H9 (cell line): ENCODE data around the gene RBP2. TPM values are rescaled to one million over a fixed set of nuclear protein-coding genes. Genes with fewer than 3 reads are reported as not detected.

Experiments used
- DNase-seq: peaks from one replicate; pipeline ENCODE4 v3.0.0-alpha.2; 2017
- H2AFZ ChIP-seq: one replicate; pipeline ENCODE4 v1.6.1; 2013; ENCODE audit warnings: mild to moderate bottlenecking, low read length, control low read depth, moderate library complexity
- H2AK5ac ChIP-seq: 2 replicates; pipeline ENCODE4 v1.6.1; 2013; ENCODE audit warnings: low read length, control low read depth, mixed read lengths; ENCODE audit not compliant: insufficient read length
- H2BK120ac ChIP-seq: one replicate; pipeline ENCODE4 v1.6.1; 2013; ENCODE audit warnings: low read depth, mild to moderate bottlenecking, low read length, control low read depth, inconsistent platforms; ENCODE audit not compliant: poor library complexity, severe bottlenecking
- H2BK12ac ChIP-seq: 2 replicates; pipeline ENCODE4 v1.6.1; 2013; ENCODE audit warnings: low read length, control low read depth, mixed read lengths, low read depth; ENCODE audit not compliant: insufficient read length
- H2BK15ac ChIP-seq: 2 replicates; pipeline ENCODE4 v1.6.1; 2013; ENCODE audit warnings: low read depth, low read length, control low read depth
- H2BK20ac ChIP-seq: one replicate; pipeline ENCODE4 v1.6.1; 2013; ENCODE audit warnings: low read depth, mild to moderate bottlenecking, low read length, control low read depth, inconsistent platforms; ENCODE audit not compliant: poor library complexity, severe bottlenecking
- H2BK5ac ChIP-seq: 2 replicates; pipeline ENCODE4 v1.6.1; 2013; ENCODE audit warnings: low read length, control low read depth, mixed read lengths; ENCODE audit not compliant: insufficient read length
- H3K14ac ChIP-seq: 2 replicates; pipeline ENCODE4 v1.6.1; 2013; ENCODE audit warnings: low read length, control low read depth; ENCODE audit not compliant: insufficient read depth
- H3K18ac ChIP-seq: 2 replicates; pipeline ENCODE4 v1.6.1; 2013; ENCODE audit warnings: low read depth, mild to moderate bottlenecking, mixed read lengths, low read length, control low read depth; ENCODE audit not compliant: insufficient read length
- H3K23ac ChIP-seq: 2 replicates; pipeline ENCODE4 v1.6.1; 2013; ENCODE audit warnings: low read length, control low read depth, mixed read lengths, low read depth; ENCODE audit not compliant: insufficient read length
- H3K23me2 ChIP-seq: 2 replicates; pipeline ENCODE4 v1.6.1; 2013; ENCODE audit warnings: low read depth, mild to moderate bottlenecking, mixed read lengths, low read length, control low read depth; ENCODE audit not compliant: insufficient read length, poor library complexity, severe bottlenecking
- H3K27ac ChIP-seq: 2 replicates; pipeline ENCODE4 v1.5.1; 2013; ENCODE audit warnings: low read length, control low read depth, mixed read lengths, low read depth; ENCODE audit not compliant: insufficient read length
- H3K27me3 ChIP-seq: 2 replicates; pipeline ENCODE4 v1.6.1; 2013; ENCODE audit warnings: low read length, control low read depth, inconsistent platforms; ENCODE audit not compliant: insufficient read depth
- H3K4ac ChIP-seq: 2 replicates; pipeline ENCODE4 v1.6.1; 2013; ENCODE audit warnings: low read depth, mild to moderate bottlenecking, control low read depth, inconsistent platforms, low read length, moderate library complexity
- H3K4me1 ChIP-seq: 2 replicates; pipeline ENCODE4 v1.6.1; 2013; ENCODE audit warnings: low read length, control low read depth, inconsistent platforms; ENCODE audit not compliant: insufficient read depth
- H3K4me2 ChIP-seq: 2 replicates; pipeline ENCODE4 v1.6.1; 2013; ENCODE audit warnings: low read length, control low read depth, mixed read lengths; ENCODE audit not compliant: insufficient read length, insufficient read depth
- H3K56ac ChIP-seq: 2 replicates; pipeline ENCODE4 v1.6.1; 2013; ENCODE audit warnings: low read depth, mild to moderate bottlenecking, mixed read lengths, low read length, control low read depth; ENCODE audit not compliant: insufficient read length
- H3K79me1 ChIP-seq: 2 replicates; pipeline ENCODE4 v1.6.1; 2013; ENCODE audit warnings: low read depth, mild to moderate bottlenecking, moderate library complexity, low read length, control low read depth, inconsistent platforms; ENCODE audit not compliant: insufficient read depth, poor library complexity, severe bottlenecking
- H3K79me2 ChIP-seq: 2 replicates; pipeline ENCODE4 v1.6.1; 2013; ENCODE audit warnings: low read length, control low read depth, inconsistent platforms; ENCODE audit not compliant: insufficient read depth
- H3K9ac ChIP-seq: 2 replicates; pipeline ENCODE4 v1.6.1; 2013; ENCODE audit warnings: low read length, control low read depth, mixed read lengths; ENCODE audit not compliant: insufficient read length; ENCODE audit errors: extremely low read depth
- H3K9me3 ChIP-seq: one replicate; pipeline ENCODE4 v1.6.1; 2013; ENCODE audit warnings: low read depth, low read length, inconsistent platforms; ENCODE audit not compliant: control insufficient read depth
- H3T11ph ChIP-seq: one replicate; pipeline ENCODE4 v1.6.1; 2013; ENCODE audit warnings: mild to moderate bottlenecking, low read length, control low read depth, inconsistent platforms
- H4K20me1 ChIP-seq: one replicate; pipeline ENCODE4 v1.6.1; 2013; ENCODE audit not compliant: control insufficient read depth, insufficient read length, insufficient read depth
- H4K5ac ChIP-seq: 2 replicates; pipeline ENCODE4 v1.6.1; 2013; ENCODE audit warnings: low read depth, mild to moderate bottlenecking, mixed read lengths, low read length, control low read depth; ENCODE audit not compliant: insufficient read length
- H4K8ac ChIP-seq: replicated peaks from 2 replicates; pipeline ENCODE4 v1.6.1; 2013; ENCODE audit warnings: low read length, control low read depth, mixed read lengths, low read depth; ENCODE audit not compliant: insufficient read length
- H4K91ac ChIP-seq: 2 replicates; pipeline ENCODE4 v1.6.1; 2013; ENCODE audit warnings: low read depth, mild to moderate bottlenecking, moderate library complexity, mixed read lengths, low read length, control low read depth; ENCODE audit not compliant: insufficient read length
- H3K27ac Mint-ChIP-seq, 3 experiments: 2 replicates in 2 of 3; 3 replicates in 1 of 3; pipeline ENCODE4 v1.8.0; 2020 to 2021; ENCODE audit warnings: mixed read lengths in 3 of 3, mild to moderate bottlenecking in 1 of 3, moderate library complexity in 1 of 3
- H3K27me3 Mint-ChIP-seq: 2 replicates; pipeline ENCODE4 v1.8.0; 2021; ENCODE audit warnings: low read depth, mild to moderate bottlenecking, moderate library complexity, mixed read lengths
- H3K36me3 Mint-ChIP-seq, 3 experiments: 2 replicates in 2 of 3; 3 replicates in 1 of 3; pipeline ENCODE4 v1.8.0; 2020 to 2021; ENCODE audit warnings: low read depth in 3 of 3, mixed read lengths in 3 of 3; ENCODE audit not compliant: insufficient read depth in 1 of 3
- H3K4me1 Mint-ChIP-seq, 2 experiments: 2 replicates each; pipeline ENCODE4 v1.8.0; 2020; ENCODE audit warnings: mixed read lengths in 2 of 2
- H3K4me3 Mint-ChIP-seq, 2 experiments: 2 replicates in 1 of 2; 3 replicates in 1 of 2; pipeline ENCODE4 v1.8.0; 2020 to 2021; ENCODE audit warnings: mild to moderate bottlenecking in 2 of 2, mixed read lengths in 2 of 2, moderate library complexity in 1 of 2
- H3K9me3 Mint-ChIP-seq, 2 experiments: 2 replicates in 1 of 2; 3 replicates in 1 of 2; pipeline ENCODE4 v1.8.0; 2020; ENCODE audit warnings: mild to moderate bottlenecking in 2 of 2, mixed read lengths in 2 of 2, moderate library complexity in 1 of 2
- CTCF ChIP-seq: fragments of 200-600 bp; sonication (generic); conservative IDR thresholded peaks from 3 replicates; pipeline ENCODE4 v1.8.0; 2021; ENCODE audit warnings: antibody characterized with exemption, mild to moderate bottlenecking
- WGBS: extraction: QIAGEN DNeasy Blood & Tissue Kit; methylation state at CpG from one replicate; pipeline ENCODE4 v1.1.7; 2013; ENCODE audit warnings: missing lambda C conversion rate, low lambda C conversion rate, mixed read lengths; ENCODE audit not compliant: insufficient read length; ENCODE audit errors: extremely low coverage; 5-methylcytosine and 5-hydroxymethylcytosine counted together
- total RNA-seq: library from RNA; stranded (reverse); gene quantifications from 2 replicates; pipeline ENCODE4 v1.2.1, GENCODE V29; 2021

Gene RBP2
- total RNA-seq, 1 experiment from 2014 or later = not detected

- H2BK12ac ChIP-seq = no peak overlapping the region
- H2BK15ac ChIP-seq = no peak overlapping the region
- H3K4me3 Mint-ChIP-seq = no peak overlapping the region
- no peak overlapping the region for H2AFZ ChIP-seq
- H3K36me3 Mint-ChIP-seq = no peaks in the 10 kb centered on the region
- no peak overlapping the region for H4K91ac ChIP-seq
- H3K14ac ChIP-seq = no peak overlapping the region
- no peak overlapping the region for H3K27ac ChIP-seq
- no peak overlapping the region for H3K9ac ChIP-seq
- H3K4me1 Mint-ChIP-seq = peaks cover 10 to 12% of the 10 kb centered on the region in 2 experiments
- no peaks in the 10 kb centered on the region for H3K27me3 Mint-ChIP-seq
- no peak for DNase-seq
- no peaks in the 10 kb centered on the region for H3K79me1 ChIP-seq
- H3K56ac ChIP-seq = no peak overlapping the region
- no peak overlapping the region for H4K8ac ChIP-seq
- TF ChIP-seq CTCF = no peak
- H2AK5ac ChIP-seq = no peak overlapping the region
- H3K27ac Mint-ChIP-seq = no peak overlapping the region
- no peaks in the 10 kb centered on the region for H3K9me3 Mint-ChIP-seq
- no peak overlapping the region for H2BK120ac ChIP-seq
- no peak overlapping the region for H4K5ac ChIP-seq
- H3T11ph ChIP-seq = no peak overlapping the region
- H3K9me3 ChIP-seq = no peaks in the 10 kb centered on the region
- H4K20me1 ChIP-seq = no peaks in the 10 kb centered on the region
- H3K18ac ChIP-seq = no peak overlapping the region
- no peak overlapping the region for H3K4ac ChIP-seq
- H2BK5ac ChIP-seq = no peak overlapping the region
- no peaks in the 10 kb centered on the region for H3K23me2 ChIP-seq
- no peaks in the 10 kb centered on the region for H3K27me3 ChIP-seq
- peaks cover 2% of the 10 kb centered on the region; the same call in 1 of the 2 replicates for H3K4me1 ChIP-seq
- H2BK20ac ChIP-seq = no peak overlapping the region
- no CpG with 5 or more reads among the region's 4 CpGs for WGBS
- no peaks in the 10 kb centered on the region for H3K79me2 ChIP-seq
- no peak overlapping the region for H3K23ac ChIP-seq
- H3K4me2 ChIP-seq = no peak overlapping the region
These were observed 31.9 kb downstream of the RBP2 start for GRCh38 chr3:139444446-139444845.
